GM12878 (cell line): ENCODE results near the gene GTF2H1.

ENCODE experiments used
- CREB1 ChIP-seq: IDR thresholded peaks from 2 replicates; pipeline ENCODE4 v1.6.1; 2012; ENCODE audit warnings: low read depth, mild to moderate bottlenecking, inconsistent platforms
- CTCF ChIP-seq, 3 experiments: IDR thresholded peaks in 2 of 3; conservative IDR thresholded peaks in 1 of 3; 2 replicates each; pipeline ENCODE4 v1.5.1; 2011; ENCODE audit warnings: low read depth in 3 of 3, low read length in 3 of 3, mild to moderate bottlenecking in 3 of 3, control low read depth in 2 of 3, moderate library complexity in 2 of 3, inconsistent platforms in 1 of 3, mixed read lengths in 1 of 3; ENCODE audit not compliant: control insufficient read depth in 2 of 3, insufficient read depth in 1 of 3; ENCODE audit errors: extremely low read depth in 1 of 3
- EZH2 ChIP-seq: IDR thresholded peaks from 2 replicates; pipeline ENCODE4 v1.6.1; 2012; ENCODE audit warnings: low read depth, mild to moderate bottlenecking, control low read depth, inconsistent platforms, low read length, borderline replicate concordance; ENCODE audit not compliant: control insufficient read depth
- FOS ChIP-seq: IDR thresholded peaks from 3 replicates; pipeline ENCODE4 v1.6.1; 2011; ENCODE audit warnings: borderline replicate concordance; ENCODE audit not compliant: insufficient read length; ENCODE audit errors: extremely low read depth
- POLR2AphosphoS2 ChIP-seq: IDR thresholded peaks from 2 replicates; pipeline ENCODE4 v1.6.1; 2011; ENCODE audit warnings: low read depth, mild to moderate bottlenecking, low read length, improper control_type of control experiment, moderate library complexity
- POLR2AphosphoS5 ChIP-seq: IDR thresholded peaks from 2 replicates; pipeline ENCODE4 v1.6.1; 2011; ENCODE audit warnings: mild to moderate bottlenecking, low read length, inconsistent platforms
- SUZ12 ChIP-seq: fragments of 200-600 bp; sonication (generic); IDR thresholded peaks from one replicate; pipeline ENCODE4 v1.6.1; 2018; ENCODE audit warnings: antibody characterized with exemption, mild to moderate bottlenecking; ENCODE audit not compliant: unreplicated experiment
- TAF1 ChIP-seq: IDR thresholded peaks from 2 replicates; pipeline ENCODE4 v1.6.1; 2011; ENCODE audit warnings: mild to moderate bottlenecking, low read depth, low read length, borderline replicate concordance

- TF ChIP-seq POLR2AphosphoS5 = no peak
- no peak for TF ChIP-seq FOS
- no peak for TF ChIP-seq EZH2
- no peak for TF ChIP-seq TAF1
- TF ChIP-seq POLR2AphosphoS2 = no peak
- no peak for TF ChIP-seq SUZ12
- no peak for TF ChIP-seq CREB1
- no peak for TF ChIP-seq CTCF (IDR thresholded peaks at IDR 0.05 in 2 of 3, conservative IDR thresholded peaks at IDR 0.05 in 1 of 3; ENCODE audit: control insufficient read depth in 2 of 3, extremely low read depth in 1 of 3, insufficient read depth in 1 of 3, low read depth in 3 of 3, low read length in 3 of 3)
Observed at GRCh38 chr11:18321578-18321968, 794 bp upstream of the GTF2H1 start.
